Raji (cell line): ENCODE data around the gene ASIC1.

Source experiments
- POLR2A ChIP-seq: IDR thresholded peaks from 2 replicates; pipeline ENCODE4 v1.6.1; 2011; ENCODE audit warnings: low read depth, low read length, control low read depth; ENCODE audit not compliant: insufficient read depth

ASIC1 gene

GRCh38 chr12:50069539-50069938 lies 12.1 kb downstream of the ASIC1 start:
- no peak for TF ChIP-seq POLR2A

GRCh38 chr12:50070314-50071060 lies 13.1 kb downstream of the ASIC1 start:
- no peak for TF ChIP-seq POLR2A

- TF ChIP-seq POLR2A: no peak
These were observed 15.0 kb downstream of the ASIC1 start for GRCh38 chr12:50072198-50072907.

GRCh38 chr12:50073206-50073605 lies 15.8 kb downstream of the ASIC1 start:
- TF ChIP-seq POLR2A: no peak

GRCh38 chr12:50073712-50074111 lies 16.3 kb downstream of the ASIC1 start:
- TF ChIP-seq POLR2A: no peak

GRCh38 chr12:50074936-50075807 lies 17.8 kb downstream of the ASIC1 start:
- no peak for TF ChIP-seq POLR2A

GRCh38 chr12:50075808-50076170 lies 18.4 kb downstream of the ASIC1 start:
- TF ChIP-seq POLR2A: no peak

- TF ChIP-seq POLR2A: no peak
These were observed 19.7 kb downstream of the ASIC1 start for GRCh38 chr12:50077099-50077498.

- no peak for TF ChIP-seq POLR2A
These were observed 20.9 kb downstream of the ASIC1 start for GRCh38 chr12:50078281-50078680.

GRCh38 chr12:50079771-50080170 lies 22.4 kb downstream of the ASIC1 start:
- no peak for TF ChIP-seq POLR2A

- no peak for TF ChIP-seq POLR2A
These were observed 23.9 kb downstream of the ASIC1 start for GRCh38 chr12:50081096-50081808.

GRCh38 chr12:50082644-50083043 lies 25.2 kb downstream of the ASIC1 start:
- TF ChIP-seq POLR2A: no peak

- TF ChIP-seq POLR2A: no peak
These were observed 25.9 kb downstream of the ASIC1 start for GRCh38 chr12:50083301-50083700.

- TF ChIP-seq POLR2A: peak; percentile 65
These were observed 27.6 kb downstream of the ASIC1 start, which contains the start of gene SMARCD1 for GRCh38 chr12:50084775-50085614. SMARCD1 (plus strand) TSS chr12:50085342; CDS start chr12:50085370, 28 bp downstream.
